ENCODE results near the gene NREP. TPM values are rescaled to one million over a fixed set of nuclear protein-coding genes. Genes with fewer than 3 reads are reported as not detected.

NREP gene
- total RNA-seq, 1 experiment from 2014 or later, result 6.0 TPM

DNA sequence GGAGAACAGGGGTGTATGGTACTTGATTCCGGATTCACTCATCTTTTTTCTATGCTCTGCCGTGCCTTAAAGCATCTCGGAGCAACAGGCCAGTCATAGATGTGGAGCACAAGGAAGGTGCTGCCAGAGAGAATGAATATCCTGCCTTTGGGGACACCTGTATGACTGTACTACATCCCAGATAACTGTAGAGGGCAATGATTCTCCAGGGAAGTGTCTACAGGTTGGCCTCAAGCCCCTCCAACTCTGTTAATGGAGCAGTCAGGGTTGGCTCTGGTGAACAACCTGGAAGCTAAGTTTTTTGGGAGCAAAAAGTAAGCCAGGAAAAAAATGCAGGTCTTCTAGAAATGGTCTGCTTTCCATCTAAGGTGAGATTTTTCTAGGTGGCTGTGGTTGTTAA is 71.0 kb downstream of the NREP start:
- Histone ChIP-seq H3K27ac (ENCODE audit: low read depth, low read length) (no peak overlapping the region), H3K36me3 (ENCODE audit: control insufficient read depth in 1 of 2, insufficient read depth in 2 of 2, low read length in 2 of 2) (no peaks in the 10 kb centered on the region), H3K27me3 (ENCODE audit: insufficient read depth, low read length) (no peaks in the 10 kb centered on the region), H3K9me2 (ENCODE audit: insufficient read depth) (no peaks in the 10 kb centered on the region), H3K4me1 (ENCODE audit: control insufficient read depth in 1 of 2, insufficient read depth in 2 of 2, low read length in 2 of 2) (peaks cover 4 to 8% of the 10 kb centered on the region in 2 experiments; a peak in 3 of 4 replicates), H4K20me1 (ENCODE audit: insufficient read depth) (no peaks in the 10 kb centered on the region), H3K9me3 (ENCODE audit: control insufficient read depth in 1 of 2, insufficient read depth in 1 of 2, low read depth in 1 of 2, low read length in 2 of 2) (no peaks in the 10 kb centered on the region), H3K4me3 (replicated peaks in 1 of 2; ENCODE audit: low read depth in 1 of 2, low read length in 2 of 2) (no peak overlapping the region), H2AFZ (ENCODE audit: low read depth, low read length, poor library complexity, severe bottlenecking) (no peak overlapping the region), H3K9ac (ENCODE audit: low read length) (no peak overlapping the region), H3K79me2 (ENCODE audit: insufficient read depth, low read length) (no peaks in the 10 kb centered on the region), H3K4me2 (ENCODE audit: low read length) (no peak overlapping the region)
- ATAC-seq (peak; percentile 74), DNase-seq (ENCODE audit: low read depth, low spot score) (peak; percentile 16)
- intact Hi-C loops (cut with micrococcal nuclease), result loop anchor here (1.0 kb wide), 1 partner anchor 461 kb away; no protein-coding TSS in a partner anchor
- ChIA-PET CTCF (interaction anchor here (0.8 to 1.4 kb wide), 2 partner anchors 134 to 460 kb away, joined by 3 read pairs; no protein-coding TSS in a partner anchor), RAD21 (ENCODE audit: low non-redundant PET in 1 of 2, low total read pairs in 2 of 2, uncharacterized antibody in 2 of 2, unreplicated experiment in 2 of 2) (no interaction called here), POLR2A (no interaction called here)
- TF ChIP-seq YY1 (IDR thresholded peaks at IDR 0.05; ENCODE audit: extremely low read depth, insufficient replicate concordance, low read depth, low read length) (no peak), CEBPB (IDR thresholded peaks at IDR 0.05; ENCODE audit: low read depth) (no peak), JUND (IDR thresholded peaks at IDR 0.05) (no peak), REST (IDR thresholded peaks at IDR 0.05; ENCODE audit: low read depth) (no peak), POLR2AphosphoS5 (IDR thresholded peaks at IDR 0.05; ENCODE audit: low read depth, low read length) (no peak), RAD21 (IDR thresholded peaks at IDR 0.05; ENCODE audit: low read depth) (peak; percentile 56), SP1 (IDR thresholded peaks at IDR 0.05; ENCODE audit: low read depth) (no peak), EZH2 (IDR thresholded peaks at IDR 0.05) (no peak), POLR2A (IDR thresholded peaks at IDR 0.05; ENCODE audit: borderline replicate concordance, extremely low read depth, insufficient read depth, insufficient read length) (no peak)
- TF ChIP-seq, protein P1, sequence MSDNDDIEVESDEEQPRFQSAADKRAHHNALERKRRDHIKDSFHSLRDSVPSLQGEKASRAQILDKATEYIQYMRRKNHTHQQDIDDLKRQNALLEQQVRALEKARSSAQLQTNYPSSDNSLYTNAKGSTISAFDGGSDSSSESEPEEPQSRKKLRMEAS (IDR thresholded peaks at IDR 0.05), result no peak
- TF ChIP-seq, protein P2, sequence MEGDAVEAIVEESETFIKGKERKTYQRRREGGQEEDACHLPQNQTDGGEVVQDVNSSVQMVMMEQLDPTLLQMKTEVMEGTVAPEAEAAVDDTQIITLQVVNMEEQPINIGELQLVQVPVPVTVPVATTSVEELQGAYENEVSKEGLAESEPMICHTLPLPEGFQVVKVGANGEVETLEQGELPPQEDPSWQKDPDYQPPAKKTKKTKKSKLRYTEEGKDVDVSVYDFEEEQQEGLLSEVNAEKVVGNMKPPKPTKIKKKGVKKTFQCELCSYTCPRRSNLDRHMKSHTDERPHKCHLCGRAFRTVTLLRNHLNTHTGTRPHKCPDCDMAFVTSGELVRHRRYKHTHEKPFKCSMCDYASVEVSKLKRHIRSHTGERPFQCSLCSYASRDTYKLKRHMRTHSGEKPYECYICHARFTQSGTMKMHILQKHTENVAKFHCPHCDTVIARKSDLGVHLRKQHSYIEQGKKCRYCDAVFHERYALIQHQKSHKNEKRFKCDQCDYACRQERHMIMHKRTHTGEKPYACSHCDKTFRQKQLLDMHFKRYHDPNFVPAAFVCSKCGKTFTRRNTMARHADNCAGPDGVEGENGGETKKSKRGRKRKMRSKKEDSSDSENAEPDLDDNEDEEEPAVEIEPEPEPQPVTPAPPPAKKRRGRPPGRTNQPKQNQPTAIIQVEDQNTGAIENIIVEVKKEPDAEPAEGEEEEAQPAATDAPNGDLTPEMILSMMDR (IDR thresholded peaks at IDR 0.05 in 2 of 3, conservative IDR thresholded peaks at IDR 0.05 in 1 of 3; ENCODE audit: borderline replicate concordance in 1 of 3, insufficient read depth in 1 of 3, low read depth in 2 of 3, low read length in 2 of 3), result peak; percentile 17 to 46 (median 33); a peak in 4 of 6 replicates
- TF ChIP-seq, protein P3, sequence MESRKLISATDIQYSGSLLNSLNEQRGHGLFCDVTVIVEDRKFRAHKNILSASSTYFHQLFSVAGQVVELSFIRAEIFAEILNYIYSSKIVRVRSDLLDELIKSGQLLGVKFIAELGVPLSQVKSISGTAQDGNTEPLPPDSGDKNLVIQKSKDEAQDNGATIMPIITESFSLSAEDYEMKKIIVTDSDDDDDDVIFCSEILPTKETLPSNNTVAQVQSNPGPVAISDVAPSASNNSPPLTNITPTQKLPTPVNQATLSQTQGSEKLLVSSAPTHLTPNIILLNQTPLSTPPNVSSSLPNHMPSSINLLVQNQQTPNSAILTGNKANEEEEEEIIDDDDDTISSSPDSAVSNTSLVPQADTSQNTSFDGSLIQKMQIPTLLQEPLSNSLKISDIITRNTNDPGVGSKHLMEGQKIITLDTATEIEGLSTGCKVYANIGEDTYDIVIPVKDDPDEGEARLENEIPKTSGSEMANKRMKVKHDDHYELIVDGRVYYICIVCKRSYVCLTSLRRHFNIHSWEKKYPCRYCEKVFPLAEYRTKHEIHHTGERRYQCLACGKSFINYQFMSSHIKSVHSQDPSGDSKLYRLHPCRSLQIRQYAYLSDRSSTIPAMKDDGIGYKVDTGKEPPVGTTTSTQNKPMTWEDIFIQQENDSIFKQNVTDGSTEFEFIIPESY (IDR thresholded peaks at IDR 0.05; ENCODE audit: extremely low read depth, insufficient replicate concordance, low read length), result no peak
- no TSS peak for BruUV-seq (replicated peaks)
